ENCODE data around the gene METTL9. TPM values are rescaled to one million over a fixed set of nuclear protein-coding genes. Genes with fewer than 3 reads are reported as not detected.
"Not testable (repeated sequence)": the region's sequence is repeated elsewhere in the genome, so short reads cannot be mapped to it uniquely, and the experiment has no call there.

Gene METTL9
- total and polyA plus RNA-seq, 2 of the 4 experiments (the other 2 are of a cell fraction), result 54.8 to 95.5 TPM

- H3K4me3 ChIP-seq (ENCODE audit: insufficient read depth, low read depth, low read length); H4K20me1 ChIP-seq (ENCODE audit: insufficient read depth, low read length); H2AK5ac ChIP-seq (ENCODE audit: low read depth, low read length); H3K4ac ChIP-seq (ENCODE audit: low read depth, low read length); H2BK120ac ChIP-seq (ENCODE audit: low read depth, low read length); POLR2A ChIA-PET (ENCODE audit: unreplicated experiment); H2AK9ac ChIP-seq (replicated peaks; ENCODE audit: low read depth, low read length, poor library complexity); dilution Hi-C loops (cut with HindIII; ENCODE audit: low sequenced_read_pairs, unreplicated experiment); H3K9ac ChIP-seq (ENCODE audit: low read depth, low read length); H2BK20ac ChIP-seq (ENCODE audit: low read depth, low read length); H3K56ac ChIP-seq (ENCODE audit: extremely low read depth, insufficient read depth, low read length); H3K27me3 ChIP-seq (ENCODE audit: control insufficient read depth, insufficient read depth, low read length); H3K18ac ChIP-seq (ENCODE audit: low read depth, low read length); BruUV-seq (replicated peaks); H3K9me1 ChIP-seq (ENCODE audit: insufficient read depth, low read length); H3K36me3 ChIP-seq (ENCODE audit: control insufficient read depth, insufficient read depth, low read length); H3K23ac ChIP-seq (ENCODE audit: low read depth, low read length); H4K5ac ChIP-seq (ENCODE audit: low read depth, low read length); DNase-seq; H2BK5ac ChIP-seq (ENCODE audit: low read depth, low read length, poor library complexity, severe bottlenecking); H3K4me2 ChIP-seq (ENCODE audit: low read depth, low read length); H3K14ac ChIP-seq (replicated peaks; ENCODE audit: low read depth, low read length); intact Hi-C loops (cut with micrococcal nuclease); H3K27ac ChIP-seq (ENCODE audit: insufficient read depth, low read length); H3K4me1 ChIP-seq (ENCODE audit: control insufficient read depth, insufficient read depth, low read length); H2BK15ac ChIP-seq (ENCODE audit: low read depth, low read length); H4K91ac ChIP-seq (ENCODE audit: insufficient read depth, low read depth, low read length); H3K9me3 ChIP-seq (ENCODE audit: control insufficient read depth, insufficient read depth, low read length); H2AFZ ChIP-seq (replicated peaks; ENCODE audit: low read length, poor library complexity); H4K8ac ChIP-seq (ENCODE audit: low read depth in 2 of 2, low read length in 2 of 2); ATAC-seq (ENCODE audit: low read depth): not testable (repeated sequence)
- in situ Hi-C loops (cut with MboI; ENCODE audit: low sequenced_read_pairs), result loop anchor here (10.0 kb wide), 1 partner anchor 55 kb away; the partner anchor contains the start of gene METTL9
- CTCF ChIA-PET, result interaction anchor here (0.7 kb wide), 1 partner anchor 21 kb away, joined by 4 read pairs; no protein-coding TSS in a partner anchor
- peaks cover 30 to 49% of the 10 kb centered on the region in 2 experiments for H3K79me1 ChIP-seq (ENCODE audit: low read depth in 1 of 2, low read length in 2 of 2)
- 100% methylated on average over 1 of the region's 12 CpGs; no CpG with 5 or more reads in 1 of the 2 experiments for WGBS, 2 experiments (ENCODE audit: extremely low coverage in 2 of 2, insufficient read length in 1 of 2)
Observed at GRCh38 chr16:21649826-21650406, 50.5 kb downstream of the METTL9 start.
